GM13976 (cell line): ENCODE measurements around the gene DCDC2C.

Experiments
- DNase-seq: peaks from one replicate; pipeline ENCODE4 v3.0.0; 2012; ENCODE audit warnings: low spot score
- in situ Hi-C: fragments of 300-500 bp; cut with MboI; formaldehyde crosslinking; loops from one replicate; pipeline ENCODE4 v1.12.0; 2022; ENCODE audit warnings: low sequenced_read_pairs, mixed read lengths, inconsistent platforms; ENCODE audit not compliant: unreplicated experiment
- TF ChIP-seq, protein P1 (sequence below): IDR thresholded peaks from 2 replicates; pipeline ENCODE4 v1.5.1; 2012; ENCODE audit warnings: borderline replicate concordance, mild to moderate bottlenecking; ENCODE audit not compliant: insufficient read depth; ENCODE audit errors: extremely low read depth, missing control alignments, control extremely low read depth

The DCDC2C gene

GRCh38 chr2:3729055-3729448, 25.7 kb downstream of the DCDC2C start:
- TF ChIP-seq, protein P1, sequence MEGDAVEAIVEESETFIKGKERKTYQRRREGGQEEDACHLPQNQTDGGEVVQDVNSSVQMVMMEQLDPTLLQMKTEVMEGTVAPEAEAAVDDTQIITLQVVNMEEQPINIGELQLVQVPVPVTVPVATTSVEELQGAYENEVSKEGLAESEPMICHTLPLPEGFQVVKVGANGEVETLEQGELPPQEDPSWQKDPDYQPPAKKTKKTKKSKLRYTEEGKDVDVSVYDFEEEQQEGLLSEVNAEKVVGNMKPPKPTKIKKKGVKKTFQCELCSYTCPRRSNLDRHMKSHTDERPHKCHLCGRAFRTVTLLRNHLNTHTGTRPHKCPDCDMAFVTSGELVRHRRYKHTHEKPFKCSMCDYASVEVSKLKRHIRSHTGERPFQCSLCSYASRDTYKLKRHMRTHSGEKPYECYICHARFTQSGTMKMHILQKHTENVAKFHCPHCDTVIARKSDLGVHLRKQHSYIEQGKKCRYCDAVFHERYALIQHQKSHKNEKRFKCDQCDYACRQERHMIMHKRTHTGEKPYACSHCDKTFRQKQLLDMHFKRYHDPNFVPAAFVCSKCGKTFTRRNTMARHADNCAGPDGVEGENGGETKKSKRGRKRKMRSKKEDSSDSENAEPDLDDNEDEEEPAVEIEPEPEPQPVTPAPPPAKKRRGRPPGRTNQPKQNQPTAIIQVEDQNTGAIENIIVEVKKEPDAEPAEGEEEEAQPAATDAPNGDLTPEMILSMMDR = no peak
- DNase-seq = no peak
- in situ Hi-C loops = no loop called here

DNA sequence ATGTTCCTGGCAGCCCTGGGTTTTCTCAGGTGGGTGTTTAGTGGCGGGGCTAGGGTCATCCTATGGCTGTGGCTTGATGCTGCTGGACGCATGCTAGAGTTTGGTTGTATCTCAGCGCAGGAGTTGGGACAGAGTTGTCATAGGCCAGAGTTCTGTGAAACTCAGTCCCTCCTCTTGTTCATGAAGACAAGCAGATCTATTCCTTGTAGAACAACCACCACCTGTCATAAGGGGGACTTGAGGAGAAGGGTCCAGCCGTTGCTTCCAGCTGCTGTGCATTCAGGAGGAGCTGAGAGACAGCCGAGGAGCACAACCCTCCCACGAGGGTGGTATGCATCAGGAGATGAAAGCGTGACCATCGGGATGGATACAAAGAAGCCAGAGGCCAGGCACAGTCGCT, 26.4 kb downstream of the DCDC2C start:
- no peak for DNase-seq
- TF ChIP-seq, protein P1 = no peak
- in situ Hi-C loops = no loop called here

GRCh38 chr2:3730646-3731045, 27.3 kb downstream of the DCDC2C start:
- in situ Hi-C loops = no loop called here
- TF ChIP-seq, protein P1 = no peak
- DNase-seq = no peak

DNA sequence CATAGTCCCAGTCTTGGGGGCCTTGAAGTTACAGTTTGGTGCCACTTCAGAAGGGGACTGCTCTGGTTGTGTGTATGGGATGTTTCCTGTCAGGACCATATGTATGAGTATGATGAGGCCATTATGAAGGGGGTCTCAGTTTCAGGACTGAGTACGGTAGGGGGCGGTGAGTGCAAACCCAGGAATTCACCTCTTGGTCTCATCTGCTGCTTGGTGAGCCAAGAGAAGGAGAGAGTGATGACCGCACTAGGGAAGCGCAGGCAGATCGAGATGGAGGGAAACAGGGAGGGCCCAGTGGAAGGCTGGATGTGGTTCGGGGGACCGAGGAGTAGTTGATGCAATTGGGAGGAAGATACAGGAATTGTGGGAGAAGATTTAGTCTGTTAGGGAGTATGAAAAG, 28.5 kb downstream of the DCDC2C start:
- in situ Hi-C loops = no loop called here
- TF ChIP-seq, protein P1 = no peak

DNA sequence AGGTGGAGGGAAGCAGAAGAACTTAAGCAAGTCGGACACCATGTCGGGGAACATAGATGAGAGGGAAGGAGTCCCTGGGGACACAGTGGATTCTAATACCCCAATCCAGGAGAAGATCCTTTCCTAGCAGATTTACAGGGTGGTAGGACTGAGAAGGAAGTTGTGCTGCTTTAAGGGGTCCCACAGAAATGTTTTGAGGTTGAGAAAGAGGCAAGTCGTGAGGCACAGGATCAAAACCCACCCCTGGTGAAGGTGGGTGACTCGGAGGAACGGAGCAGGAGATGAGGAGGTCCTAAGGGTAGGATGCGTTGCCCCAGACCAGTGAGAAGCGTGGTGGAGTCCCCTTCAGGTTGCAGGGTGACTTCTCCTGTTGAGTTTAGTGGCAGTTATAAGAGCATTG, 32.7 kb downstream of the DCDC2C start:
- in situ Hi-C loops = no loop called here
- TF ChIP-seq, protein P1 = no peak
- no peak for DNase-seq

More for the DNA sequence above, 28.5 kb downstream of the DCDC2C start:
- DNase-seq = no peak

DNA sequence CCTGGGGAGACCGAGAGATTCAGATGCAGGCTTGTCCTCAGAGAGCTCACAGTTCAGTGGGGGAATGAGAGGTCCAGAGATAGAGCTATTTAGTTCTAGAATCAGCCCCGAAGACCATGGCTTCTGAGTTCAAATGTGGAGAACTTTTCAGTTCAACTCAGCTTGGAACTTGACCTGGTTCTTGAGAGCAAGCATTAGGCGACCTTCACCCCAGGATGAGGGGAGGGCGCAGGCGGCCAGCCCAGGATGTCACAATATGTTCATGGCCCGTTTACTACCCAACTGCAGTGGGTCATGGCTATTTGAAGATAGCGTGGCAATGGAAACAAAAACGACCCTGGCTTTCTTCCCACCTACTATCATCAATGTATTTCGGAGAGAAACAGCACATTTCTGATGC, 33.8 kb downstream of the DCDC2C start:
- in situ Hi-C loops = no loop called here
- no peak for DNase-seq
- TF ChIP-seq, protein P1 = no peak

- DNase-seq = peak; percentile 51
- TF ChIP-seq, protein P1 = no peak
- in situ Hi-C loops = no loop called here
Measured at GRCh38 chr2:3738454-3738853, 35.1 kb downstream of the DCDC2C start.
